Body of pancreas (tissue), 4 donors: ENCODE data around the gene RNF212. TPM values are rescaled to one million over a fixed set of nuclear protein-coding genes. Genes with fewer than 3 reads are reported as not detected.

ENCODE experiments used
- ATAC-seq: fragments of 150-250 bp; one replicate; pipeline ENCODE4 v1.9.1; 2016
- DNase-seq, 4 donors: peaks; one replicate each; pipeline ENCODE4 v3.0.0-alpha.2; 2019
- H3K27ac ChIP-seq, 4 donors: fragments of 200-600 bp; sonication (generic); 1 replicate in 3 of 4; 2 replicates in 1 of 4; pipeline versions ENCODE4 v1.5.1 to v1.6.1; 2016 to 2019; ENCODE audit warnings: mild to moderate bottlenecking in 1 of 4, mixed read lengths in 1 of 4, moderate library complexity in 1 of 4
- H3K27me3 ChIP-seq, 2 donors: fragments of 200-600 bp; sonication (generic); one replicate each; pipeline ENCODE4 v1.6.0; 2016; ENCODE audit warnings: mild to moderate bottlenecking in 1 of 2
- H3K36me3 ChIP-seq, 2 donors: fragments of 200-600 bp; sonication (generic); replicated peaks in 1 of 2; 2 replicates each; pipeline ENCODE4 v1.5.1; 2016; ENCODE audit warnings: low read depth in 2 of 2; ENCODE audit not compliant: insufficient read depth in 1 of 2
- H3K4me1 ChIP-seq: fragments of 200-600 bp; sonication (generic); one replicate; pipeline ENCODE4 v1.6.0; 2016
- H3K4me3 ChIP-seq, 2 donors: fragments of 200-600 bp; sonication (generic); 1 replicate in 1 of 2; 2 replicates in 1 of 2; pipeline ENCODE4 v1.5.1; 2016 to 2019
- H3K9me3 ChIP-seq, 3 donors: fragments of 200-600 bp; sonication (generic); 1 replicate in 2 of 3; 2 replicates in 1 of 3; pipeline ENCODE4 v1.5.1; 2016
- CTCF ChIP-seq, 7 experiments: fragments of 450-650 bp in 4 of 7; fragments of 200-600 bp in 3 of 7; sonication (generic) in 3 of 7; IDR thresholded peaks; one replicate each; pipeline ENCODE4 v1.5.1; 2016 to 2019; ENCODE audit warnings: antibody characterized with exemption in 7 of 7
- POLR2A ChIP-seq, 3 donors: fragments of 450-650 bp; IDR thresholded peaks; one replicate each; pipeline ENCODE4 v1.6.1; 2016; ENCODE audit warnings: antibody characterized with exemption in 3 of 3, mild to moderate bottlenecking in 2 of 3
- WGBS, 2 donors: methylation state at CpG; one replicate each; pipeline ENCODE4 v1.1.5; 2017; 5-methylcytosine and 5-hydroxymethylcytosine counted together
- intact Hi-C: fragments of 100-400 bp; cut with DNase I; formaldehyde crosslinking; loops from one replicate; pipeline ENCODE4 v1.15.1; 2023
- total RNA-seq, 2 donors: library from RNA; depleted of rRNA; stranded (reverse); fragments of >200 nt; gene quantifications; one replicate each; pipeline ENCODE4 v1.1.0, GENCODE V29; 2016

The RNF212 gene
- total RNA-seq, 2 donors from 2014 or later = 8.2 to 20.5 TPM

DNA sequence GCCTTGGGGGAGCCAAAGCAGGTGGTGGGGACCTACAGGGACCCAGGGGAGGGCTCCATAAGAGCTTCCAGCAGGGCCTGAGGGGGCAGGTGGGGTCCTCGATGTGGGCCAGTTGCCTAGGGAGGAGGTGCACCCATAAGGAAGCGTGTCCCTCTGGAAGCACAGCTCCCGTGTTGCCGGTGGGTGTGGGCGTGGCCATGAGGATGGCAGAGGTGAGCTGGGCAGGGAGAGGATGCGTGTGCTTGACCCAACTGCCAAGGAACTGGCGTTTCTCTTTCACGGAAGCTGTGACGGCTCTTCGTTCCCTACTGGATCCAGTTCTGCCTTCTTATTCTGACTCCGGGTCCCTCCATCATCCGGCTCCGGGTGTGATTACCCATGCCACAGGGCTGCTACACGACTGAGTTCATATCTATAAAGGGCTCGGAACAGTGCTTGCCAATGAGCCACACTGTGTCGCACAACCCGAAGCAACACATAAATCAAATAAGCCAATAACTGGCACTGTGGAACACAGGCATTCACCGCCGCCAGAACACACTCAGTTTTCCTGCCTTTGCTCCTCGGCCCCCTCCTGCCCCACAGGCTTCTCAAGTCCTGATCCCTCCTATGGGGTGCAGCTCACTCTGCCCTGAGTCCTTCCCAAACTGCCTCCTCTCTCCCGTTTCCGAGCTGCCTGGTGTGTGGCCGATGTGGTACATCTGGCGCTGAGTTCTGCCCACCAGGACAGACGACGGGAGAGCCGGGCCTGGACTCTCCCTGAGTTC, 35.5 kb downstream of the RNF212 start:
- intact Hi-C loops = no loop called here
- Histone ChIP-seq H3K4me3 (no peak overlapping the region), H3K27ac (no peak overlapping the region), H3K36me3 (no peaks in the 10 kb centered on the region), H3K4me1 (peaks cover 17% of the 10 kb centered on the region), H3K27me3 (no peaks in the 10 kb centered on the region), H3K9me3 (no peaks in the 10 kb centered on the region)
- no peak for ATAC-seq
- WGBS, 2 donors = 92 to 96% methylated on average over 23 to 27 of the region's 27 CpGs
- TF ChIP-seq POLR2A (IDR thresholded peaks at IDR 0.05) (no peak), CTCF (IDR thresholded peaks at IDR 0.05) (no peak)
- no peak for DNase-seq

- no peak overlapping the region for H3K27ac ChIP-seq
- H3K4me1 ChIP-seq = peaks cover 6% of the 10 kb centered on the region
- ATAC-seq (no peak), DNase-seq (no peak)
- 84% methylated on average over 3 to 11 of the region's 11 CpGs for WGBS, 2 donors
- no peaks in the 10 kb centered on the region for H3K36me3 ChIP-seq
- no peaks in the 10 kb centered on the region for H3K27me3 ChIP-seq
- TF ChIP-seq CTCF (IDR thresholded peaks at IDR 0.05) (no peak), POLR2A (IDR thresholded peaks at IDR 0.05) (no peak)
- H3K9me3 ChIP-seq = no peaks in the 10 kb centered on the region
- intact Hi-C loops = no loop called here
- H3K4me3 ChIP-seq = no peak overlapping the region
Observed at GRCh38 chr4:1075809-1076699, 37.3 kb downstream of the RNF212 start.

DNA sequence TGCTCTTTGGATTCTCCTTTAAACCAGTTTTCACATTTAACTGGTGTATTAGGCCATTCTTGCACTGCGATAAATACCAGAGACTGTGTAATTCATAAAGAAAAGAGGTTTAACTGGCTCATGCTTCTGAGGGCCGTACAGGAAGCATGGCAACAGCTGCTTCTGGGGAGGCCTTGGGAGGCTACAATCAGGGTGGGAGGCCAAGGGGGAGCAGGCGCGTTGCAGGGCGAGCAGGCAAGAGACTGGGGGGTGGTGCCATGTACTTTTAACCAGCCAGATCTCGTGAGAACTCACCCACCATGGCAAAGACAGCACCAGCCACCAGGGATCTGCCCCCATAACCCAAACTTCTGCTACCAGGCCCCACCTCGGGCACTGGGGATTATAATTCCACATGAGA, 38.1 kb downstream of the RNF212 start:
- WGBS, 2 donors = 83 to 84% methylated on average over 7 of the region's 7 CpGs
- no peak for DNase-seq
- H3K27ac ChIP-seq = no peak overlapping the region

DNA sequence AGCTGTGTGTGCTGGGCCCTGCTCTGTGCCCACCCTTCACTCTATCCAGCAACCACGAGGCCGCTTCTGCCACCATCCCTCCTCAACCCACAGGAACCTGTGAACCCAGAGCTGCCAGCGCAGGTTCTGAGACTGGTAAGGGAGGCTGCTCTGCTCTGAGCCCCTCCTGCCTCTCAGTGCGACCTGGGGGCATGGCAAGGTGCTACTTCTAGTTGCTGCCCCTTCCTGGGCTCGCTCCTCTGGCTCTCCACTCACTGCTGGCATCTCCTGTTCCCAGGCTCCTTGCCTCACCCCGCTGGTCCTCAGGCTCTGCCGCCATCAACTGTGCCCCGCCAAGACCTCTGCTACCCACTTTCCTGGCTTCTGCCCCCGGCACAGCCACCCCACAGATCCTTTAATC, 39.3 kb downstream of the RNF212 start:
- H3K9me3 ChIP-seq = no peaks in the 10 kb centered on the region
- intact Hi-C loops = no loop called here
- WGBS, 2 donors = 88 to 92% methylated on average over 8 to 9 of the region's 9 CpGs
- DNase-seq = no peak
- ATAC-seq = no peak
- H3K36me3 ChIP-seq = no peaks in the 10 kb centered on the region
- no peak overlapping the region for H3K4me3 ChIP-seq
- TF ChIP-seq CTCF (IDR thresholded peaks at IDR 0.05) (no peak), POLR2A (IDR thresholded peaks at IDR 0.05) (no peak)
- no peaks in the 10 kb centered on the region for H3K27me3 ChIP-seq
- no peak overlapping the region for H3K27ac ChIP-seq
- peaks cover 6% of the 10 kb centered on the region for H3K4me1 ChIP-seq

More for the DNA sequence above, 38.1 kb downstream of the RNF212 start:
- intact Hi-C loops = no loop called here
- peaks cover 6% of the 10 kb centered on the region for H3K4me1 ChIP-seq
- H3K4me3 ChIP-seq = no peak overlapping the region
- H3K9me3 ChIP-seq = no peaks in the 10 kb centered on the region
- ATAC-seq = no peak
- no peaks in the 10 kb centered on the region for H3K36me3 ChIP-seq
- no peak for TF ChIP-seq POLR2A (IDR thresholded peaks at IDR 0.05)
- TF ChIP-seq CTCF (IDR thresholded peaks at IDR 0.05) = no peak
- no peaks in the 10 kb centered on the region for H3K27me3 ChIP-seq
